SK-N-SH treated with all-trans-retinoic acid at 6 μM for 48 hours (cell line): ENCODE data around the gene GNAS.

Experiments
- BACH2 ChIP-seq: fragments of 250-450 bp; sonication (Bioruptor Pico); IDR thresholded peaks from 2 replicates; pipeline ENCODE4 v1.9.0; 2021; ENCODE audit warnings: mild to moderate bottlenecking, borderline replicate concordance
- CREB5 ChIP-seq: fragments of 250-450 bp; sonication (Bioruptor Pico); IDR thresholded peaks from 2 replicates; pipeline ENCODE4 v1.5.1; 2020; ENCODE audit warnings: low read depth, mild to moderate bottlenecking, moderate library complexity
- CSDC2 ChIP-seq: fragments of 250-450 bp; sonication (Bioruptor Pico); IDR thresholded peaks from 2 replicates; pipeline ENCODE4 v1.5.0; 2020; ENCODE audit warnings: mild to moderate bottlenecking, moderate library complexity
- OSR1 ChIP-seq: fragments of 250-450 bp; sonication (Bioruptor Pico); IDR thresholded peaks from 2 replicates; pipeline ENCODE4 v1.8.0; 2022; ENCODE audit warnings: moderate library complexity, mild to moderate bottlenecking, inconsistent platforms
- PATZ1 ChIP-seq: fragments of 250-450 bp; sonication (Bioruptor Pico); IDR thresholded peaks from 2 replicates; pipeline ENCODE4 v1.8.0; 2020; ENCODE audit warnings: mild to moderate bottlenecking, moderate library complexity, borderline replicate concordance
- ZFP30 ChIP-seq: fragments of 450-650 bp; formaldehyde crosslinking; IDR thresholded peaks from 2 replicates; pipeline ENCODE4 v1.5.0; 2022; ENCODE audit warnings: mild to moderate bottlenecking, moderate library complexity

- no peak for TF ChIP-seq CREB5
- no peak for TF ChIP-seq CSDC2 (CRISPR knock-in tag)
- no peak for TF ChIP-seq OSR1
- no peak for TF ChIP-seq PATZ1 (CRISPR knock-in tag)
- no peak for TF ChIP-seq ZFP30 (CRISPR knock-in tag)
- TF ChIP-seq BACH2, result no peak
These were observed 39.2 kb downstream of the GNAS start for GRCh38 chr20:58891718-58892140.
